ENCODE data around the gene FOXL2NB.

FOXL2NB gene

GRCh38 chr3:138948371-138949001, 1.5 kb downstream of the FOXL2NB start:
- H3K4me3 ChIP-seq (ENCODE audit: low read depth, low read length): no peak overlapping the region
- no peak for TF ChIP-seq CTCF (IDR thresholded peaks at IDR 0.05; ENCODE audit: borderline replicate concordance, insufficient read depth, low read depth, low read length)

- no peak for TF ChIP-seq CTCF (IDR thresholded peaks at IDR 0.05; ENCODE audit: borderline replicate concordance, insufficient read depth, low read depth, low read length)
- H3K4me3 ChIP-seq (ENCODE audit: low read depth, low read length): no peak overlapping the region
These were observed 2.0 kb downstream of the FOXL2NB start for GRCh38 chr3:138949002-138949418.

GRCh38 chr3:138949445-138950005, 2.5 kb downstream of the FOXL2NB start:
- TF ChIP-seq CTCF (IDR thresholded peaks at IDR 0.05; ENCODE audit: borderline replicate concordance, insufficient read depth, low read depth, low read length): no peak
- no peak overlapping the region for H3K4me3 ChIP-seq (ENCODE audit: low read depth, low read length)

GRCh38 chr3:138950006-138950644, 3.1 kb downstream of the FOXL2NB start:
- no peak for TF ChIP-seq CTCF (IDR thresholded peaks at IDR 0.05; ENCODE audit: borderline replicate concordance, insufficient read depth, low read depth, low read length)
- H3K4me3 ChIP-seq (ENCODE audit: low read depth, low read length): no peak overlapping the region

- H3K4me3 ChIP-seq (ENCODE audit: low read depth, low read length): no peak overlapping the region
- no peak for TF ChIP-seq CTCF (IDR thresholded peaks at IDR 0.05; ENCODE audit: borderline replicate concordance, insufficient read depth, low read depth, low read length)
These were observed 3.7 kb downstream of the FOXL2NB start for GRCh38 chr3:138950701-138951100.

- H3K4me3 ChIP-seq (ENCODE audit: low read depth, low read length): no peak overlapping the region
- no peak for TF ChIP-seq CTCF (IDR thresholded peaks at IDR 0.05; ENCODE audit: borderline replicate concordance, insufficient read depth, low read depth, low read length)
These were observed 13.4 kb downstream of the FOXL2NB start for GRCh38 chr3:138960417-138960852.

All from GM12875 (cell line).